ENCODE results near the gene TAGLN2.

Gene TAGLN2

DNA sequence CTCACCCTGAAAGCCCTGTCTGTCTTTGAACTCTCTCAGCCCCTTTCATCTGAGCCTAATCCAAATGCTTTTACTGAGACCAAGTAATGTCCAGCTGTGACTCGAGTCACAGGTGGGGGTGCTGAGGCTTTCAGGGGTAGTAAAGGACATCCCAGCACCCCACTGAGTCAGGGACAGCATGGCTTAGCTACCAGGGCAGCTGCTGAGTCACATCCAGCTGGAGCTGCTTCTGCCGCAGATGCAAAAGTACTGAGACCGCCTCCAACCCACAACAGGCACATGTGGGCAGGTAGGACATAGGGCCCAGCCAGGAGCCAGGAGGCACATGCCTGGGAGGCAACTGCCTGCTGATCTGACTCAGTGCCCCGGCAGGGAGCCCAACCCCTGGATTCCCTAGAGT, 56.1 kb downstream of the TAGLN2 start:
- peak; percentile 91 for DNase-seq

DNA sequence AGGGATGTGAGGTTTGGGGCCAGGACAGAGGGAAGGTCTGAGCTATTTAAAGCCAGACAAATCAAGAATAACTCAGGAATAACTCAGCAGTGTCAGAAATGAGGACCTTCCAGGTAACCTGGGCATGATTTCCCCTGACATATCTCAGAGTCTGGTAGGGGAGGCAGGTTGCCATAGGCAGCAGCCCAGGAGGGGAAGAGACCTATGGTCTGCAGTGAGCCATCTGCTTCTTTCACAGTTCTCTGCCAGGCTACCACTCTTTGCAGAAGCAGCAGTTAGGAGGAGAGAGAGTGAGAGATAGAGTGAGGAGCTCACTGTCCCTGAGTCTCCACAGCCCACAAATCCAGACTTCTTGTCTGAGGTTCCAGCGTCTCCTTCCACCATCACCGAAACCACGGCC, 56.5 kb downstream of the TAGLN2 start:
- DNase-seq, result peak; percentile 78
